Adrenal gland (tissue), 12 donors: Measurements from ENCODE around the gene HIRIP3. TPM values are rescaled to one million over a fixed set of nuclear protein-coding genes. Genes with fewer than 3 reads are reported as not detected.

ENCODE experiments used
- DNase-seq, 7 donors: peaks; one replicate each; pipeline ENCODE4 v3.0.0-alpha.2; 2019 to 2020
- H3K27ac ChIP-seq, 5 donors: fragments of 200-600 bp; sonication (generic) in 4 of 5; 1 replicate in 3 of 5; 2 replicates in 2 of 5; pipeline versions ENCODE4 v1.5.1 to v1.8.0; 2016 to 2020; ENCODE audit warnings: mild to moderate bottlenecking in 1 of 5
- H3K27me3 ChIP-seq: fragments of 200-600 bp; 2 replicates; pipeline ENCODE4 v1.8.0; 2021
- H3K36me3 ChIP-seq, 2 donors: fragments of 200-600 bp; replicated peaks in 1 of 2; 1 replicate in 1 of 2; 2 replicates in 1 of 2; pipeline versions ENCODE4 v1.5.1 to v1.8.0; 2018 to 2022
- H3K4me1 ChIP-seq, 2 donors: fragments of 200-600 bp; replicated peaks in 1 of 2; 1 replicate in 1 of 2; 2 replicates in 1 of 2; pipeline versions ENCODE4 v1.5.1 to v1.8.0; 2018 to 2021
- H3K4me3 ChIP-seq, 4 donors: fragments of 200-600 bp; sonication (generic) in 3 of 4; one replicate each; pipeline ENCODE4 v1.5.1; 2016 to 2018
- H3K9me3 ChIP-seq, 3 donors: fragments of 200-600 bp; sonication (generic) in 1 of 3; replicated peaks in 1 of 3; 1 replicate in 2 of 3; 2 replicates in 1 of 3; pipeline versions ENCODE4 v1.5.1 to v1.8.0; 2016 to 2021
- CTCF ChIP-seq, 6 experiments: fragments of 450-650 bp in 4 of 6; fragments of 200-600 bp in 2 of 6; sonication (generic) in 1 of 6; IDR thresholded peaks; 1 replicate in 5 of 6; 2 replicates in 1 of 6; pipeline versions ENCODE4 v1.5.1 to v1.8.0; 2016 to 2021; ENCODE audit warnings: antibody characterized with exemption in 6 of 6, mild to moderate bottlenecking in 2 of 6, moderate library complexity in 1 of 6
- POLR2A ChIP-seq, 2 donors: fragments of 450-650 bp; IDR thresholded peaks; one replicate each; pipeline ENCODE4 v1.6.1; 2017; ENCODE audit warnings: antibody characterized with exemption in 2 of 2, mild to moderate bottlenecking in 2 of 2, moderate library complexity in 1 of 2
- WGBS, 4 donors: extraction: QIAGEN DNeasy Blood & Tissue Kit in 2 of 4; methylation state at CpG; one replicate each; pipeline versions ENCODE4 v1.1.5 to v1.1.7; 2013 to 2017; 5-methylcytosine and 5-hydroxymethylcytosine counted together
- intact Hi-C, 2 donors: fragments of 100-400 bp; cut with DNase I; formaldehyde crosslinking; loops; one replicate each; pipeline versions ENCODE4 v1.14.1 to v1.15.0; 2022 to 2023
- polyA plus RNA-seq, 3 donors: library from polyadenylated mRNA; stranded (reverse); fragments of 200-250 nt in 2 of 3; fragments of 350-450 nt in 1 of 3; fragmentation: Illumina TruSeq in 1 of 3; extraction: RNeasy Lipid Tissue Mini Kit (QIAGEN cat#74804) in 1 of 3; gene quantifications; one replicate each; pipeline ENCODE4 v1.2.3, GENCODE V29; 2013 to 2014
- total RNA-seq, 9 donors: library from RNA; depleted of rRNA in 4 of 9; stranded (reverse); fragments of >200 nt in 4 of 9; fragments of 120-200 nt in 1 of 9; fragmentation: NEBNext Ultra II Directional in 1 of 9; extraction: Animal tissue kit (Norgen Biotek cat#: 25700) in 1 of 9; gene quantifications; one replicate each; pipeline versions ENCODE4 v1.1.0 to v1.2.4, GENCODE V29; 2013 to 2023
- donor health status: healthy with polysubstance abuse.
- donor health status: Bipolar disorder and iron deficiency.
- donor health status: DM: yes; HTN: yes; CAD: no.
- donor health status: DM: no; HTN: no; CAD: no.
- donor health status: DM: no; HTN: no; CAD: no.
- donor health status: DM: yes; HTN: yes; CAD: no.

HIRIP3 gene
- total and polyA plus RNA-seq, 12 donors = 11.0 to 35.0 (median 19.1) TPM

GRCh38 chr16:30005341-30006094, 10.1 kb upstream of the HIRIP3 start:
- Histone ChIP-seq H3K9me3 (no peaks in the 10 kb centered on the region), H3K4me3 (no peak overlapping the region), H3K4me1 (peaks cover under 1% of the 10 kb centered on the region in 2 donors), H3K36me3 (peaks cover 0 to 5% of the 10 kb centered on the region in 2 donors), H3K27ac (no peak overlapping the region), H3K27me3 (peaks cover 10% of the 10 kb centered on the region)
- intact Hi-C loops = no loop called here
- TF ChIP-seq POLR2A (IDR thresholded peaks at IDR 0.05) (no peak), CTCF (IDR thresholded peaks at IDR 0.05) (peak; percentile 72 to 87 (median 80))
- peak in 6 of 7 donors; percentile 45 to 63 (median 55) for DNase-seq
- WGBS, 4 donors = 49 to 78% (median 61%) methylated on average over 7 to 35 of the region's 35 CpGs

GRCh38 chr16:30004811-30005242, 9.4 kb upstream of the HIRIP3 start:
- H3K27me3 ChIP-seq = peaks cover 3% of the 10 kb centered on the region
- peaks cover 0 to 5% of the 10 kb centered on the region in 2 donors for H3K36me3 ChIP-seq
- DNase-seq = no peak
- TF ChIP-seq CTCF (IDR thresholded peaks at IDR 0.05) (no peak), POLR2A (IDR thresholded peaks at IDR 0.05) (no peak)
- intact Hi-C loops = loop anchor here in 1 of 2 donors (5.0 kb wide), 1 partner anchor 133 kb away; no protein-coding TSS in a partner anchor
- no peak overlapping the region for H3K27ac ChIP-seq
- H3K4me3 ChIP-seq = no peak overlapping the region
- H3K4me1 ChIP-seq = no peaks in the 10 kb centered on the region
- H3K9me3 ChIP-seq = no peaks in the 10 kb centered on the region
- WGBS, 4 donors = 43 to 66% (median 49%) methylated on average over 5 to 11 of the region's 11 CpGs

GRCh38 chr16:30004424-30004776, 9.0 kb upstream of the HIRIP3 start:
- peaks cover 0 to 5% of the 10 kb centered on the region in 2 donors for H3K36me3 ChIP-seq
- intact Hi-C loops = loop anchor here in 1 of 2 donors (5.0 kb wide), 1 partner anchor 132 kb away; no protein-coding TSS in a partner anchor
- no peak overlapping the region for H3K27ac ChIP-seq
- TF ChIP-seq CTCF (IDR thresholded peaks at IDR 0.05) (no peak), POLR2A (IDR thresholded peaks at IDR 0.05) (no peak)
- H3K27me3 ChIP-seq = no peaks in the 10 kb centered on the region
- no peak for DNase-seq
- H3K4me1 ChIP-seq = no peaks in the 10 kb centered on the region
- 71 to 84% (median 77%) methylated on average over 6 to 19 of the region's 19 CpGs for WGBS, 4 donors
- no peak overlapping the region for H3K4me3 ChIP-seq
- H3K9me3 ChIP-seq = no peaks in the 10 kb centered on the region

- Histone ChIP-seq H3K36me3 (peaks cover 0 to 5% of the 10 kb centered on the region in 2 donors), H3K27ac (no peak overlapping the region), H3K27me3 (no peaks in the 10 kb centered on the region), H3K4me1 (no peaks in the 10 kb centered on the region), H3K4me3 (no peak overlapping the region), H3K9me3 (no peaks in the 10 kb centered on the region)
- WGBS, 4 donors = 77 to 91% (median 88%) methylated on average over 13 to 17 of the region's 17 CpGs
- DNase-seq = no peak
- intact Hi-C loops = loop anchor here in 1 of 2 donors (5.0 kb wide), 1 partner anchor 132 kb away; no protein-coding TSS in a partner anchor
- no peak for TF ChIP-seq CTCF (IDR thresholded peaks at IDR 0.05)
- no peak for TF ChIP-seq POLR2A (IDR thresholded peaks at IDR 0.05)
These were observed 8.4 kb upstream of the HIRIP3 start for GRCh38 chr16:30003670-30004423.
